ENCODE data around the gene AGFG2. TPM values are rescaled to one million over a fixed set of nuclear protein-coding genes. Genes with fewer than 3 reads are reported as not detected.

AGFG2 gene
- total and polyA plus RNA-seq, 2 of the 13 experiments (the other 11 are each of a cell fraction or from before 2014, with no cell fraction given) = 125 to 132 TPM

- TF ChIP-seq ZBTB25 (CRISPR knock-in tag; IDR thresholded peaks at IDR 0.05) = peak; percentile 63; the same call in 1 of the 2 replicates
- TF ChIP-seq ZSCAN20 (CRISPR knock-in tag; IDR thresholded peaks at IDR 0.05; ENCODE audit: borderline replicate concordance) = no peak
- no peak for TF ChIP-seq GLI4 (CRISPR knock-in tag; IDR thresholded peaks at IDR 0.05; ENCODE audit: borderline replicate concordance)
- TF ChIP-seq ZBTB2 (CRISPR knock-in tag; IDR thresholded peaks at IDR 0.05; ENCODE audit: low read depth) = no peak
- peak; percentile 86 for TF ChIP-seq ASH2L (IDR thresholded peaks at IDR 0.05; ENCODE audit: insufficient read length, low read depth, low read length)
- no peak for TF ChIP-seq PCBP2 (optimal IDR thresholded peaks at IDR 0.05; ENCODE audit: low read depth, low read length, poor library complexity, severe bottlenecking)
- TF ChIP-seq GABPA (IDR thresholded peaks at IDR 0.05; ENCODE audit: low read depth, low read length) = no peak
- TF ChIP-seq GABPA (CRISPR knock-in tag; IDR thresholded peaks at IDR 0.05; ENCODE audit: low read depth) = no peak
- TF ChIP-seq ZNF576 (CRISPR knock-in tag; IDR thresholded peaks at IDR 0.05) = no peak
- TF ChIP-seq ZNF589 (CRISPR knock-in tag; conservative IDR thresholded peaks at IDR 0.05) = no peak
- TF ChIP-seq CBX1 (IDR thresholded peaks at IDR 0.05; ENCODE audit: low read depth) = no peak
- TF ChIP-seq ZUFSP (CRISPR knock-in tag; IDR thresholded peaks at IDR 0.05; ENCODE audit: borderline replicate concordance) = no peak
- peak; percentile 25; the same call in 1 of the 2 replicates for TF ChIP-seq KDM5B (CRISPR knock-in tag; IDR thresholded peaks at IDR 0.05; ENCODE audit: borderline replicate concordance)
- TF ChIP-seq MXD1 (CRISPR knock-in tag; IDR thresholded peaks at IDR 0.05) = no peak
- TF ChIP-seq ZNF530 (CRISPR knock-in tag; IDR thresholded peaks at IDR 0.05; ENCODE audit: low read depth) = no peak
- TF ChIP-seq ZBTB39 (CRISPR knock-in tag; IDR thresholded peaks at IDR 0.05) = no peak
- TF ChIP-seq ZFP36 (IDR thresholded peaks at IDR 0.05; ENCODE audit: borderline replicate concordance, low read depth, low read length, partially characterized antibody) = no peak
- TF ChIP-seq FOXK1 (CRISPR knock-in tag; IDR thresholded peaks at IDR 0.05; ENCODE audit: borderline replicate concordance, low read depth) = peak; percentile 53; the same call in 1 of the 2 replicates
- TF ChIP-seq YEATS4 (CRISPR knock-in tag; IDR thresholded peaks at IDR 0.05; ENCODE audit: borderline replicate concordance) = no peak
- TF ChIP-seq FIP1L1 (IDR thresholded peaks at IDR 0.05; ENCODE audit: borderline replicate concordance, insufficient read depth, low read depth, low read length) = no peak
- no peak; a peak in 1 of 4 replicates for TF ChIP-seq KLF16 (CRISPR knock-in tag; IDR thresholded peaks at IDR 0.05)
These were observed 6.5 kb downstream of the AGFG2 start (continued) for GRCh38 chr7:100545360-100546128.
